ENCODE data around the gene PPIH. TPM values are rescaled to one million over a fixed set of nuclear protein-coding genes. Genes with fewer than 3 reads are reported as not detected.
A peak's percentile ranks its signal among the peaks of the same experiment; 100 is the strongest.
"Not testable (repeated sequence)": the region's sequence is repeated elsewhere in the genome, so short reads cannot be mapped to it uniquely, and the experiment has no call there.

Gene PPIH
- total RNA-seq, 2 donors from 2014 or later, result 58.3 to 101 TPM

DNA sequence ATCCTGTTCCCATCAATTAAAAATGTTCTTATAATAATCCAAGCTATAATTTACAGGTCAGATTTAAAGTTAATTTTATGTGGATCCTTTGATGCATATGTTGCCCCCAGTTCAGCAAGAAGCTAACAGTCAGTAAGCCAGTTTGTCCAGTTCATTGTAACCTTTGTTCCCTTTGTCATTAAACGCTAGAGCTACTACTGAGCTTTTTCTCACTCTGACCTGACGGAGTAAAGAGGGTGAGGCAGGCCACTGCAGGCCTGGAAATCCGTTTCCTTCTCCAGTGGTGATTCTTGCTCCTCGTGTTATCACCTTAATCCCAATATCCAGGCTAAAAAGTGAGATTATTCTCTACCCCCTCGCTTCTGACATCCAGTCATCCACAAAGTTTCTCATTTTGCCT lies 34.2 kb downstream of the PPIH start:
- Mint-ChIP-seq H3K4me3 (peak overlapping the region; percentile 89), H3K9me3 (no peaks in the 10 kb centered on the region), H3K4me1 (peaks cover 64% of the 10 kb centered on the region), H3K36me3 (ENCODE audit: low read depth) (peaks cover 100% of the 10 kb centered on the region), H3K27ac (peak overlapping the region; percentile 62), H3K27me3 (no peaks in the 10 kb centered on the region)
- no peak for ATAC-seq (replicated peaks)

DNA sequence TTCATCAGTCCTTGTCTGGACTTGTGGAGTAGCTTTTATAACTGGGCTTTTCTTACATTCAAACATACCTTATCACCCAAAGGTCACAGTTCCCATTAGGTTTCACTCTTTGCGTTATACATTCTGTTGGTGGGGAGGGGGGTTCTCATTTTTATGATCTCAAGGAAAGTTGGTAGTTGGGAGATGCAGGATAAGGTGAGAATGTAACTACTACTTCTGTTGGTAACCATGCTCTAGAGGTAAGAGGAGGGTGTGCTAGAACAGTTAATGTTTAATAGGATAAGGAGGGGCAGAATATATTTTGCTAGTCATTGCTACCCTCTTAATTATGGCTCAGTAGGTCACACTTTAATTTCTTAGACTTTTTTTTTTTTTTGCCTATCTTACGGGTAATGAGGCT lies 34.7 kb downstream of the PPIH start:
- Mint-ChIP-seq H3K27ac (peak overlapping the region; percentile 62), H3K4me3 (peak overlapping the region; percentile 89), H3K36me3 (ENCODE audit: low read depth) (peaks cover 100% of the 10 kb centered on the region), H3K4me1 (peaks cover 59% of the 10 kb centered on the region), H3K9me3 (no peaks in the 10 kb centered on the region), H3K27me3 (no peaks in the 10 kb centered on the region)
- ATAC-seq (replicated peaks), result no peak

DNA sequence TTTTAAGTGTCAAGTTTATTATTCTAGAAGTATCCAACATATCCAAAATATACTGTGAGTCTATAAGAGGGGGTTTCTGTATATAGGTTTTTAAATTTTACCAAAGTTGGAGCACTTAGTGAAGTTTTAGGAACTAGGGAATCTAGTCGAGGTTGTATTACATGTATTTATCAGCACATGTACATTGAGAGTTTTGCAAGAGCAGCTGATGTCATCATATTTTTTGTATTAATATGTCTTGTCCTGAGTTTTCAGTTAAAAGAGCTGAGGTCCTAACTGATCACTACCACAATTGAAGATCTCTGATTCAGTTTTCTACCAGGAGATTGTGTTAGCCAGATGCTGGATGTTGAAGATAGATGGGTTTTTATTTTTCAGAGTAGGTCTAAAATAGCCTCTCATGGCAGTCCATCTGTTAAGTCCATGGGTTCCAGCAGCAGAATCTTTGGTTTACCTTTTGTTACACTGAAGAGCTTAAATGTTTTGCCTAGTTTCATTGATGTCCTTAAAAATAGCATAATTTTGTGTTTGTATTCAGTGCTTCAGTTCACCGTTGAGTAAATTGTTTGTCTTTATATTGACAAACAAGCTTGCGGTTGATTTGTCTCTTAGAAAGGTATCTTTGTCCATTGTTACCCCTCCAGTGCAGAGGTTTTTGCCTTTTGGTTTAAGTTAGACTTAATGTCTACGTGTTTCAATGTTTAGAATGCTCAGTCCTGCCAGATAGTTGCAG lies 40.0 kb downstream of the PPIH start:
- no peak overlapping the region for H3K4me3 Mint-ChIP-seq
- ATAC-seq (replicated peaks), result no peak
- H3K4me1 Mint-ChIP-seq, result peaks cover 22% of the 10 kb centered on the region
- peaks cover 100% of the 10 kb centered on the region for H3K36me3 Mint-ChIP-seq (ENCODE audit: low read depth)
- no peaks in the 10 kb centered on the region for H3K9me3 Mint-ChIP-seq
- no peaks in the 10 kb centered on the region for H3K27me3 Mint-ChIP-seq
- peak overlapping the region; percentile 14 for H3K27ac Mint-ChIP-seq

DNA sequence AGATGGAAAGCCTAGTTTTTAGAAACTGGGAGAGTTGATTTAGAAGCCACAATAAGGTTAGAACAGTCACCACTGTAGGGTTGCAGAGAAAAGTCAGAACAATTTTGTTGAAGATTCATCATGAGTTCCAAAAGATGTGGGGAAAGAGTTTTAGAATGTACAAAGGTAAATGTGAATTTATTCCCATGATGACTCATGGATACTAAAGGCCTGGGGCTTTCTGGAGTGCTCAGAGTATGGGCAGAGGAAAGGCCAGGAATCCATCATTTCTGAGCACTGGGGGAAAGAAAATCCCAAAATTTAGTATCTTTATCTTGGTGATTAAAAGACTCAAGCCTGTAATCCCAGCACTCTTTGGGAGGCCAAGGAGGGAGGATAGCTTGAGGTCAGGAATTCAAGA lies 41.8 kb downstream of the PPIH start:
- no peak overlapping the region for H3K4me3 Mint-ChIP-seq
- H3K9me3 Mint-ChIP-seq, result no peaks in the 10 kb centered on the region
- H3K36me3 Mint-ChIP-seq (ENCODE audit: low read depth), result peaks cover 100% of the 10 kb centered on the region
- peak overlapping the region; percentile 14 for H3K27ac Mint-ChIP-seq
- H3K27me3 Mint-ChIP-seq, result no peaks in the 10 kb centered on the region
- peaks cover 17% of the 10 kb centered on the region for H3K4me1 Mint-ChIP-seq
- no peak for ATAC-seq (replicated peaks)

DNA sequence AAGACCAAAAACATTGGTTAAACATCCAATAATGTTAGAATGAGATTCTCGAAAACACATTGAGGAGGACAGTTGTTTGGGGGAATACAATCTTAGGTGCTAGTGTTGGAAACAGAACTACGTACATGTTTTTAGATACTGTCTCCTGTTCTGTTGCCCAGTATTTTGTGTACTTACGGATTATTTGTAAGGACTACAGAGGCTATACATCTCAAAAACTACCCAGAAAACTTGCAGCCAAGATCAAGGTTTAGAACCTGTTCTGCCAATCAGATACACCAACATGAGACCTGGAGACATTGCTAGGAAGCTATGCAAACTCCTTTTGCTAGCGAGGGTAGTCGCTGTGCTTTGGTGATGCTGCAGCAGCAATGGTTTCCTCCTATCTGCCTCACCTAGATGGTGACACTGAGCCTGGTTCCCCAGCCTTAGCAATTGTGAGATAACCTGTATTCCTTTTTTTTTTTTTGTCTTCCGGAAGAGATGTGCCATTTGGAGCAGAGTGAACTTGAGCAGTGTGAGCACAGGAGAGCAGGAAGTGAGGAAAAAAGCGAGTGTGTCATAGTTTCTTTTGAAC lies 45.8 kb downstream of the PPIH start:
- ATAC-seq (replicated peaks), result no peak
- no peaks in the 10 kb centered on the region for H3K27me3 Mint-ChIP-seq
- H3K36me3 Mint-ChIP-seq (ENCODE audit: low read depth), result peaks cover 98% of the 10 kb centered on the region
- peaks cover 8% of the 10 kb centered on the region for H3K4me1 Mint-ChIP-seq
- H3K27ac Mint-ChIP-seq, result no peak overlapping the region
- H3K4me3 Mint-ChIP-seq, result no peak overlapping the region
- H3K9me3 Mint-ChIP-seq, result no peaks in the 10 kb centered on the region

DNA sequence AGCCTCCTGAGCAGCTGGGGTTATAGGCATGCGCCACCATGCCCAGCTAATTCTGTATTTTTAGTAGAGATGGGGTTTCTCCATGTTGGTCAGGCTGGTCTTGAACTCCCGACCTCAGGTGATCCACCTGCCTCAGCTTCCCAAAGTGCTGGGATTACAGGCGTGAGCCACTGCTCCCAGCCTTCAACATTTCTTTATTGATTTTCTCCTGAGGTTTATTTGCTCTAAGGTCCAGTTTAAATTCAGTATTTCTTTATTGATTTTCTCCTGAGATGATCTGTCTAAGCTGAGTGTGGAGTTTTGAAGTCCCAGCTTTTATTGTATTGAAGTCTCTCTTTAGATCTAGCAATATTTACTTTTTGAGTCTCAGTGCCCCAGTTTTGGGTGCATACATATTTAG lies 54.6 kb downstream of the PPIH start:
- H3K27me3 Mint-ChIP-seq; H3K4me1 Mint-ChIP-seq; ATAC-seq (replicated peaks); H3K9me3 Mint-ChIP-seq; H3K4me3 Mint-ChIP-seq: not testable (repeated sequence)
- peaks cover 91% of the 10 kb centered on the region for H3K36me3 Mint-ChIP-seq (ENCODE audit: low read depth)
- H3K27ac Mint-ChIP-seq, result peak overlapping the region; percentile 24

DNA sequence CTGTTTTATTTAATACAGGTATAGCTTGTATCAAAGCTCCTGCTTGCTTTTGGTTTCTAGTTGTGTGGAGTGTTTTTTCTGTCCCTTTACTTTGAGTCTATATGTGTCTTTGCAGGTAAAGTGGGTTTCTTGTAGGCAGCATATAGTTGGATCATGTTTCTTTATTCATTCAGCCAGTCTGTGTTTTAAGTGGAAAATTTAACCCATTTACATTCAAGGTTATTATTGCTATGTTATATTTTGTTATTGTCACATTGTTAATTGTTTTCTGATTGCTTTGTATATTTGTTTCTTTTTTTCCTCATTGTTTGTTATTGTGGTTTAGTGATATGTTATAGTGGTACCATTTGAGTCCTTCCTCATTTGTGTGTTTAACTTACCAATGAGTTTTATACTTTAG lies 55.1 kb downstream of the PPIH start:
- peaks cover 10% of the 10 kb centered on the region for H3K4me1 Mint-ChIP-seq
- no peak overlapping the region for H3K4me3 Mint-ChIP-seq
- H3K9me3 Mint-ChIP-seq, result peaks cover 7% of the 10 kb centered on the region
- ATAC-seq (replicated peaks), result no peak
- no peaks in the 10 kb centered on the region for H3K27me3 Mint-ChIP-seq
- peak overlapping the region; percentile 24 for H3K27ac Mint-ChIP-seq
- H3K36me3 Mint-ChIP-seq (ENCODE audit: low read depth), result peaks cover 91% of the 10 kb centered on the region

DNA sequence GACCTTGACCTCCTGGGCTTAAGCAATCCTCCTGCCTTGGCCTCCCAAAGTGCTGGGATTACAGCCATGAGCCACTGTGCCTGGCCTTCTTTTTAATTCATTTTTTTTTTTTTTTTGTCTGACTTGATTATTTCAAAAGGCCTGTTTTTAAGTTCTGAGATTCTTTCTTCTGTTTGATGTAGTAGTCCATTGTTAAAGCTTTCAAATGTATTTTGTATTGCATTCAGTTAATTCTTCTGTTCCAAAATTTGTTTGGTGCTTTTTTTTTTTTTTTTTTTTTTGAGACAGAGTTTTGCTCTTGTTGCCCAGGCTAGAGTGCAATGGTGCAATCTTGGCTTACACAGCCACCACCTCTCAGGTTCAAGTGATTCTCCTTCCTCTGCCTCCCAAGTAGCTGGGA lies 56.2 kb downstream of the PPIH start:
- not testable (repeated sequence) for H3K9me3 Mint-ChIP-seq; H3K27ac Mint-ChIP-seq; H3K27me3 Mint-ChIP-seq; ATAC-seq (replicated peaks); H3K4me1 Mint-ChIP-seq; H3K4me3 Mint-ChIP-seq
- peaks cover 87% of the 10 kb centered on the region for H3K36me3 Mint-ChIP-seq (ENCODE audit: low read depth)

DNA sequence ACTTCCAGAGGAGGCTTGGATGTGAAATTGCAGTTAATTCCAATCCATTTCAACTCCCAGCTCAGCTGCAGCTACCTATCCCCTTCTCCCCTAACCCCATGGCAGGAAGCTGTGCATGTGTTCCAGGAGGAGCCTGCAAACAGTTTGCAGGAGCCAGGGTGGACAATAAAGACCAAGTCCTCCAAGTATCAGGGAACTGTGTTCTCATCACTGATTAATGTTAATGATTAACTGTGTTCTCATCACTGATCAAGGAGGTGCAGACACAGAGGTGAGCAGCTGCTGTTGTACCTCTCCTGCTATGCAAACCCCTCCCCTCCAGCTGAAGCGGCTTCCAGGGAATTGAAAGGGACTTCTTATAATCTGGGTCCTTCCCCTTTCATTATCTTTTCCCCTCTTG lies 62.6 kb downstream of the PPIH start:
- no peaks in the 10 kb centered on the region for H3K27me3 Mint-ChIP-seq
- ATAC-seq (replicated peaks), result no peak
- peaks cover 5% of the 10 kb centered on the region for H3K4me1 Mint-ChIP-seq
- no peak overlapping the region for H3K27ac Mint-ChIP-seq
- H3K36me3 Mint-ChIP-seq (ENCODE audit: low read depth), result peaks cover 23% of the 10 kb centered on the region
- H3K4me3 Mint-ChIP-seq, result no peak overlapping the region
- H3K9me3 Mint-ChIP-seq, result no peaks in the 10 kb centered on the region

DNA sequence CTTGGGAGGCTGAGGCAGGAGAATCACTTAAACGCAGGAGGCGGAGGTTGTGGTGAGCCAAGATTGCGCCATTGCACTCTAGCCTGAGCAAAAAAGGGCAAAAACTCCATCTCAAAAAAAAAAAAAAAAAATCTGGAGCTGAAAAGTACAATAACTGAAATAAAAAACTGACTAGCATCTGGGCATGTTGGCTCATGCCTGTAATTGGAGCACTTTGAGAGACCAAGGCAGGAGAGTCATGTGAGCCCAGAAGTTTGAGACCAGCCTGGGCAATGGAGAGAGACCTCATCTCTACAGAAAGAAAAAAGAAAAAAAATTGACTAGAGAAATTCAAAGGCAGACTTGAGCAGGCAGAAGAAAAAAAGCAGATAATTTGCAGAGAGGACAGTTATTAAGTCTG lies 63.7 kb downstream of the PPIH start:
- Mint-ChIP-seq H3K4me1 (no peaks in the 10 kb centered on the region), H3K36me3 (ENCODE audit: low read depth) (peaks cover 16% of the 10 kb centered on the region), H3K27ac (no peak overlapping the region), H3K4me3 (no peak overlapping the region), H3K9me3 (no peaks in the 10 kb centered on the region), H3K27me3 (no peaks in the 10 kb centered on the region)
- no peak for ATAC-seq (replicated peaks)

DNA sequence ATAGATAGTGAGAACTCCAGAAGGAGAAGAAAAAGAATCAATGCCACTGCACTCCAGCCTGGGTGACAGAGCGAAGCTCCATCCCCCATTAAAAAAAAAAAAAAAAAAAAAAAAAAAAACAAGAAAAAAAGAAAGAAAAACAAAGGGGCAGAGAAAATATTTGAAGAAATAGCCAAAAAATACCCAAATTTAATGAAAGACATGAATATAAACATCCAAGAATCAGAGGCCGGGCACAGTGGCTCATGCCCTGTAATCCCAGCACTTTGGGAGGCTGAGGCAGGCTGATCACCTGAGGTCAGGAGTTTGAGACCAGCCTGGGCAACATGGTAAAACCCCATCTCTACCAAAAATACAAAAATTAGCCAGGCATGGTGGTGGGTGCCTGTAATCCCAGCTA lies 64.2 kb downstream of the PPIH start:
- not testable (repeated sequence) for H3K4me3 Mint-ChIP-seq; H3K9me3 Mint-ChIP-seq; ATAC-seq (replicated peaks); H3K4me1 Mint-ChIP-seq; H3K27ac Mint-ChIP-seq; H3K27me3 Mint-ChIP-seq
- peaks cover 11% of the 10 kb centered on the region for H3K36me3 Mint-ChIP-seq (ENCODE audit: low read depth)

DNA sequence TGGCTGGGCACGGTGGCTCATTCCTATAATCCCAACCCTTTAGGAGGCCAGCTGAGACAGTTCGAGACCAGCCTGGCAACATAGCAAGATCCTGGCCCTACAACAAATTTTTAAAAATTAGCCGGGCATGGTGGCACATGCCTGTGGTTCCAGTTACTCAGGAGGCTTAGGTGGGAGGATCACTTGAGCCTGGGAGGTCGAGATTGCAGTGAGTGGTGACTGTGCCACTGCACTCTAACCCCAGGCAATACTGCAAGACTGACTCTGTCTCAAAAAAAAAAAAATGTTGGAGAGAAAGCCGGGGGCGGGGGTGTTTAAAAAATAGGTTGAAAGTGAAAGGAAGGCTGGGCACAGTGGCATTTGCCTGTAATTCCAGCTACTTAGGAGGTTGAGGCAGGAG lies 65.3 kb downstream of the PPIH start:
- no peak overlapping the region for H3K4me3 Mint-ChIP-seq
- peaks cover 2% of the 10 kb centered on the region for H3K36me3 Mint-ChIP-seq (ENCODE audit: low read depth)
- no peaks in the 10 kb centered on the region for H3K9me3 Mint-ChIP-seq
- no peak overlapping the region for H3K27ac Mint-ChIP-seq
- no peaks in the 10 kb centered on the region for H3K4me1 Mint-ChIP-seq
- no peak for ATAC-seq (replicated peaks)
- H3K27me3 Mint-ChIP-seq, result no peaks in the 10 kb centered on the region

DNA sequence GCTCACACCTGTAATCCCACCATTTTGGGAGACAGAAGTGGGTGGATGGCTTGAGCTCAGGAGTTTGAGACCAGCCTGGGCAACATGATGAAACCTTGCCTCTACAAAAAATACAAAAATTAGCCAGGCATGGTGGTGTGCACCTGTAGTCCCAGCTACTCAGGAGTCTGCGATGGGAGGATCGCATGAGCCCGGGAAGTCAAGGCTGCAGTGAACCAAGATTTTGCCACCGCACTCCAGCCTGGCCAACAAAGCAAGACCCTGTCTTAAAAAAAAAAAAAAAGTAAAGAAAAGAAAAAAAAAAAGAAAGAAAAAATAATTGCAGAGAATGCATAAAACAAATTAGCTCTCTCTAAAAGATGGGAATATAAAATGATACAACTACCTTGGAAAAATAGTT lies 67.6 kb downstream of the PPIH start:
- not testable (repeated sequence) for H3K9me3 Mint-ChIP-seq; H3K36me3 Mint-ChIP-seq (ENCODE audit: low read depth); ATAC-seq (replicated peaks); H3K4me1 Mint-ChIP-seq; H3K4me3 Mint-ChIP-seq; H3K27ac Mint-ChIP-seq; H3K27me3 Mint-ChIP-seq
